ENCODE results near the gene RS1. TPM values are rescaled to one million over a fixed set of nuclear protein-coding genes. Genes with fewer than 3 reads are reported as not detected.

Gene RS1
- total RNA-seq, 2 donors from 2014 or later: not detected

DNA sequence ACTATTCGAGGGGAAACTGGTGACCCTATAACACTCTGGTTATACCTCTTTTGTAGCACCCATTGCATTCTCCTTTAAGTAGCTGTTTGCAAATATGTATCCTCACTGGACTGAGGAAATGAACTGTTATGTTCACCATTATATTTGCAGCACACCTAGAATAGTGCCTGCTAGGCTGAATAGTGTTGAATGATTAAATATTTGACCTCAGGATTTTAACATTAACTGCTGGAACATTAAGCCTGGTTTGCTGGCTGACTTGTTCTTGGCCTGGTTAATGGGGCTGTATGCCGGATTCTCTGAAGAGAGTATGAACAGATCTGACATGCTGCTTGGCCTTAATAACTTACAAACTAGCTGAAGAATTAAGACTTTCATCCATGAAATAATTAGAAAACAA is 80.1 kb downstream of the RS1 start:
- TF ChIP-seq, protein P1, sequence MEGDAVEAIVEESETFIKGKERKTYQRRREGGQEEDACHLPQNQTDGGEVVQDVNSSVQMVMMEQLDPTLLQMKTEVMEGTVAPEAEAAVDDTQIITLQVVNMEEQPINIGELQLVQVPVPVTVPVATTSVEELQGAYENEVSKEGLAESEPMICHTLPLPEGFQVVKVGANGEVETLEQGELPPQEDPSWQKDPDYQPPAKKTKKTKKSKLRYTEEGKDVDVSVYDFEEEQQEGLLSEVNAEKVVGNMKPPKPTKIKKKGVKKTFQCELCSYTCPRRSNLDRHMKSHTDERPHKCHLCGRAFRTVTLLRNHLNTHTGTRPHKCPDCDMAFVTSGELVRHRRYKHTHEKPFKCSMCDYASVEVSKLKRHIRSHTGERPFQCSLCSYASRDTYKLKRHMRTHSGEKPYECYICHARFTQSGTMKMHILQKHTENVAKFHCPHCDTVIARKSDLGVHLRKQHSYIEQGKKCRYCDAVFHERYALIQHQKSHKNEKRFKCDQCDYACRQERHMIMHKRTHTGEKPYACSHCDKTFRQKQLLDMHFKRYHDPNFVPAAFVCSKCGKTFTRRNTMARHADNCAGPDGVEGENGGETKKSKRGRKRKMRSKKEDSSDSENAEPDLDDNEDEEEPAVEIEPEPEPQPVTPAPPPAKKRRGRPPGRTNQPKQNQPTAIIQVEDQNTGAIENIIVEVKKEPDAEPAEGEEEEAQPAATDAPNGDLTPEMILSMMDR (IDR thresholded peaks at IDR 0.05): no peak
- no peaks in the 10 kb centered on the region for H3K27me3 ChIP-seq (replicated peaks; ENCODE audit: insufficient read depth)
- H3K4me3 ChIP-seq: no peak overlapping the region
- DNase-seq (ENCODE audit: low spot score) (no peak), ATAC-seq (ENCODE audit: insufficient number of reproducible peaks, low FRiP score, low read depth) (no peak)
- H3K9me3 ChIP-seq: no peaks in the 10 kb centered on the region
- H3K27ac ChIP-seq: no peak overlapping the region
- H3K4me1 ChIP-seq (ENCODE audit: control insufficient read depth in 1 of 2, low read depth in 2 of 2): no peaks in the 10 kb centered on the region
- H3K36me3 ChIP-seq: no peaks in the 10 kb centered on the region

Other genes with a start within 250 kb of the RS1 start
- gene CDKL5, start 246.5 kb downstream of the RS1 start, total RNA-seq: 10 to 100 TPM; 13.5 to 17.2 TPM
- gene PPEF1, start 35.5 kb upstream of the RS1 start, total RNA-seq: not detected